HUDEP-2 (cell line): ENCODE results near the gene HOXD11.

Experiments
- DNase-seq, 76 experiments: peaks; one replicate each; lab custom pipeline; 2025; ENCODE audit not compliant: unreplicated experiment in 76 of 76; lab: John Stamatoyannopoulos, UW

HOXD11 gene

DNA sequence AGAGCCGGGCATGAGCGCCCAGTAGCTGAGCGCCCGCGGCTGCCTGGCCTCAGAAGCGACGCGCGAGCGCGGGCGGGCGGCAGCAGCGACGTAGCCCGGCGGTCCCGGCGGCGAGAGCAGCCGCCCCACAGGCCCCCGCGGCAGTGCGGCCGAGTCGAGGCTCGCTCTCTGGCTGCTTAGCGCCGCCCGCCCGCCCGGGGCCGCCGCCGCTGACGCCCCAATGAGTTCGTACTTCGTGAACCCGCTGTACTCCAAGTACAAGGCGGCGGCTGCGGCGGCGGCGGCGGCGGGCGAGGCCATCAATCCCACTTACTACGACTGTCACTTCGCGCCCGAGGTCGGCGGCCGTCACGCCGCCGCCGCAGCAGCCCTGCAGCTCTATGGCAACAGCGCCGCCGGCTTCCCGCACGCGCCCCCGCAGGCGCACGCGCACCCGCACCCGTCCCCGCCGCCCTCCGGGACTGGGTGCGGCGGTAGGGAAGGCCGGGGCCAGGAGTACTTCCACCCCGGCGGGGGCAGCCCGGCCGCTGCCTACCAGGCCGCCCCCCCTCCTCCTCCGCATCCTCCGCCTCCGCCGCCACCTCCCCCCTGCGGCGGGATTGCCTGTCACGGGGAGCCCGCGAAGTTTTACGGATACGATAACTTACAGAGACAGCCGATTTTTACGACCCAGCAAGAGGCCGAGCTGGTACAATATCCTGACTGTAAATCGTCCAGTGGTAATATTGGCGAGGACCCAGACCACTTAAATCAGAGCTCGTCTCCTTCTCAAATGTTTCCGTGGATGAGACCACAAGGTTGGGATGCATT lies 23.3 kb downstream of the HOXD11 start:
- peak in 2 of 76 experiments; percentile 9 for DNase-seq

- no peak for DNase-seq
Observed at GRCh38 chr2:176130957-176131847, 24.1 kb downstream of the HOXD11 start.

- DNase-seq = no peak
Observed at GRCh38 chr2:176131848-176132158, 24.7 kb downstream of the HOXD11 start.

DNA sequence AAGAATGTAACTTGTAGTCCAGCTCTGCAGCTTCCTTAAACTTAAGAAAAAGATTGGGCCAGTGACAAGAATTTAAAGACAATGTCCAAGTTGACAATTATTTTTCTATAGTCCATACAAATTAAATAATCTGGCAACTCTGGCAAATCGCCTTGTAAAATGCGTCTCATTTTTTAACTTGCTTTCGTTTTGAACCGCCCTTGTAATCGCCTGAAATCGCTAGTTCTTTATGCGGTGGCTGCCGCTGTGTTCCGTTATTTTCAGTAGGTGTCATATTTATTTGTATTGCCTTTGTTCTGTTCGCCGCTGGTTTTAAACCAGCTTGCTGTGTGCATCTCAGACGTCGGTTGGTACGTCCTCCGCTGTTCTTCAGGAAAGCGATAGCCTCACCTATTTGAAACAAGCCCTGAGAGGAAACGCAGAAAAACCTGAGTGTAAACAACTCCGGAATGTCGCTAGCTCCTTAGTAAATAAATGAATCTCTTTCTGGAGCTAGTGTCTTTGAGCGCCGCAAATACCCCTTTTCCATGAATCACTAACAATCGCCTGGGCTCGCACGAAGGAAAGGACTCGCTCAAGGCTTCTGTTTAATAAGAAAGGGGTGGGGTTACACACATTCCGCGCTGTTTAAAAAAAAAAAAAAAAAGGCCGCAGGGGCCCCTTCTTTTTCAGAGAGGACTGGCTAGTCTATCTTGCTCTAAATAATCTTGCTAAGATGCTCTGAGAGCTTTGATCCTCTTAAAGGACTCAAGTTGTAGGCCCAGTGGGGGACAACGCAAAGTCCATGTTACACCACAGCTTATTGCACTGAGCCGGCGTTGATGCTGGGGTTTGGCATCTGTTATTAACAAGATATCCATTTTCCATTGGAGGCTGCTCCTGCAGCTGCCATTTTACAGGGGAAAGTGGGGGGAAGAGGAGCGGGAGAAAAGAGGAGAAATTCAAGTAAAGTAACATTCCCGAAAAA lies 25.4 kb downstream of the HOXD11 start:
- DNase-seq = no peak

DNA sequence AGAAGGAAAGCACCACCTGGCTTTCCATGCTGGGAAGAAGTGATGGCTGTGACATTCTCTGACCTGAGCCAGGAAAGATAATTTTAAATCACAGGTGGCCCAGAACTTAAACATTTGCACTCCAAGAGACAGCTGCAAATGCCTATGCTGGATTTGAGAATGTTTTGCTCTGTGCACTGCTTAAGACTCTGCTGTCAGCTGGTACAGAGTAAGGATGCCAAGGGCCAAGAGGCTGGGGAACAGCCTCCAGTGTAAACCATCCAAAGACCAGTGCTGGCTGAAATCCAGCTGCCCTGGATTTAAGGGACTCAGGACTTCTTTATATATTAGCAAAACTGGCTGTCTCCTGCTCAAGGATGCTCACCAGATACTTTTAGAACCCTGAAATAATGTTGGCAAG lies 26.3 kb downstream of the HOXD11 start:
- no peak for DNase-seq

DNA sequence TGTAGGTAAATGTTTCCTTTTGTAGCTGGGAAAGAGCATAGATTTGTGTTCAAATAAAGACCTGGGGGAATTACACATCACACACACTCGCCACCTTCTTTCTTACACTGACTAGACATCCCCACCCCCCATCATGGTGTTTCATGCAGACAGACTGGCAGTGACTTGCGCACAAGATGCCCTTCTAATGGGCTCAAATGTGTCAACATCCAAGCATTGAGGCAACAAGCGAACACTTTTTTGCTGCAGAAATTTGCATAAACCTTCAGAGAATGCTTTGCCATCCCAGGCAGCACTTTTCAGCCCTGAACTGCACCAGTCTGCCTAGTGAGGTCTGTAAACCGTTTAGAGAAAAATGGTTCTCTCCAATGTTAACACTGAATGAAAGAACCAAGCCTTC lies 27.0 kb downstream of the HOXD11 start:
- DNase-seq = no peak

DNA sequence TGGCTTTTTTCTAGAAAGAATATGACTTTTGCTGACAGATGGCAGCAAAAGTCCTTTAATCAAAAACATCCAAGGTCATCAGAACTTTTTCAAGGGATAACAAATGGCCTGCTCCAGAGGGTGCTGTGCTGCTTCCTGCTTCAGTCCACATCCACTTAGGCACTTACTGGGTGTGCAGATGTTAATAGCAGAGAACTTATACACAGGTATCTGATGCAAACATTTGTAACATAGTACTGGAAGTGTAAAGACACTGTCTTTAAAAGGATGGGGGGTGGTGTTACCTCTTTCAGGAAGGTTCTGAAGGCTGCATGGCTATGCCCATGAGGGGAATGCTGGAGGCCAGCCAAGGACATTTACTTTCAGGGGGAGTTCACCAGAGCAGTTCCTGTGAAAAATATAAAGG lies 28.0 kb downstream of the HOXD11 start:
- DNase-seq = no peak

GRCh38 chr2:176136374-176137251 lies 29.5 kb downstream of the HOXD11 start:
- no peak for DNase-seq

DNA sequence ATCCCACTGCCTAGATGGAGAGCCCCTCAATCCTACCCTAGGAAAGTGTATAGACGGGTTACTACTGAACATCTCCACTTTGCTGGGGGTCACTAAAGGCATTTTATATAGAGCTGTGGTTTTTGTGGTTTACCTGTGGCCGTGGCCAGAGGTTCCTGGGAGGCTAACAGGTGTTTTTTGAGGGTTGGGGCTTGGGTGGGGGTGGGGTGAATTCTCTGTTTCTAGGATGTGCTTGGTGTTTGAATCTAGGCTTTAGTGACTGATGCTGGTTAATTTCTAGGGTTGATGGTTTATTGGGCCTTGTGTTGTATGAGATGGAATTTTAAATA lies 30.1 kb downstream of the HOXD11 start:
- DNase-seq = no peak

DNA sequence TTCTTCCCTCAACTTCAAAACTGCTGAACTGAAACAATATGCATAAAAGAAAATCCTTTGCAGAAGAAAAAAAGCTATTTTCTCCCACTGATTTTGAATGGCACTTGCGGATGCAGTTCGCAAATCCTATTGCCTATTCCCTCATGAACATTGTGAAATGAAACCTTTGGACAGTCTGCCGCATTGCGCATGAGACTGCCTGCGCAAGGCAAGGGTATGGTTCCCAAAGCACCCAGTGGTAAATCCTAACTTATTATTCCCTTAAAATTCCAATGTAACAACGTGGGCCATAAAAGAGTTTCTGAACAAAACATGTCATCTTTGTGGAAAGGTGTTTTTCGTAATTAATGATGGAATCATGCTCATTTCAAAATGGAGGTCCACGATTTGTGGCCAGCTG lies 30.8 kb downstream of the HOXD11 start:
- no peak for DNase-seq

DNA sequence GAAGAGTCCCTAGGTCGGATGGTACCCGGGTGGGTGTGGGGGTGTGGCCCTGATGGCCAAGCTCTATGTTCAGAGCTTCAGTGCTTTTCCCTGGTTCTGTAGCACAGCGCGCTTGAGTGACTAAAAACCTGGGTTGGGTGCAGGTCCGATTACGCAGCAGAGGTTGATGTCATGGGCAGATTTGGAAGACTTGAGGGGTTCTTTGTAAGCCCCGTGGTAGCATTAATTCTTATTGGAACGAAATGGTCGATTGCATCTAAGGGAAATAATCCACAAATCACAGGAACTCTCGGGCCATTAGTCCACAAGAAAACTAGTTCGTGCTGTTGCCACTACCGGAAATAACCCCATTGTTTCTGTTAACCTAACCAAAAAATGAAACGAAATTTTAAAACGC lies 31.4 kb downstream of the HOXD11 start:
- DNase-seq = no peak

GRCh38 chr2:176138923-176139660 lies 32.0 kb downstream of the HOXD11 start:
- no peak for DNase-seq

DNA sequence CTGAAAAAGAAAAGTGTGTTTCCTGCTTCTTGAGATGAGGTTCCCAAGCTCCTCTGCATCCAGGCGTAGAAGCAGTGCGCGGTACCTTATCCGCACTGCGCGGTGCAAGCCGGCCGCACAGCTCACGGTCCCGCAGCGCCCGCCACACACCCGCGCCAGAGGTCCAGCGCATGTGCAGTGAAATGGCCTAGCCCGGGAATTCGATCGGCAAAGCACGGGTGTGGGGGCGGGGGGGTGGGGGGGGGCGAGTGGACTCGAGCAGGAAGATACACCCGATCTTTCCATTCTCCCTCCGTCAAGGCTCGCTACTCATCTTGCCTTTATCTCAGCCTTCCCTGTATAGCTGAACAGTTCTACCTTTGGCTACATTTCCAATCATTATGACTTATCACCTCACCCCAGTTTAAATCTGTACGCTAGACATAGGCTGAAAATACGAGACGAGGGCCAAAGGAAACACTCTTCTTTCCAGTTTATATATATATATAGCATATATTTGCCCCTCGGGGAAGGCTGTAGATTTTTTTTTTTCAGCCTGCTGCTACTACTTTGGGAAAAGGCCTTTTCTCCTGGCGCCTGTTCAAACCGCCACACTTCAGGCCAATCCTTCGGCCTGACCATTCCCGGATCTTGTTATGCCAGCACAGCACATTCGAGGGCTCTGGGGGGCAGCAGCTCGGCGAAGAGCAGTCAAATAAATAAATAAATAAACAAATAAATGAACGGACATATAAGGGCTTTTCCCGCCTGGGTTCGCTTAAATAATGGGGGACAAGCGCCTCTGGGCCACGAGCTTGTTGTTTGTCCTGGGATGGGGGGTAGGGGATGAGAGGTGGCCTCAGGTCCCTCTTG lies 32.8 kb downstream of the HOXD11 start:
- DNase-seq = no peak

DNA sequence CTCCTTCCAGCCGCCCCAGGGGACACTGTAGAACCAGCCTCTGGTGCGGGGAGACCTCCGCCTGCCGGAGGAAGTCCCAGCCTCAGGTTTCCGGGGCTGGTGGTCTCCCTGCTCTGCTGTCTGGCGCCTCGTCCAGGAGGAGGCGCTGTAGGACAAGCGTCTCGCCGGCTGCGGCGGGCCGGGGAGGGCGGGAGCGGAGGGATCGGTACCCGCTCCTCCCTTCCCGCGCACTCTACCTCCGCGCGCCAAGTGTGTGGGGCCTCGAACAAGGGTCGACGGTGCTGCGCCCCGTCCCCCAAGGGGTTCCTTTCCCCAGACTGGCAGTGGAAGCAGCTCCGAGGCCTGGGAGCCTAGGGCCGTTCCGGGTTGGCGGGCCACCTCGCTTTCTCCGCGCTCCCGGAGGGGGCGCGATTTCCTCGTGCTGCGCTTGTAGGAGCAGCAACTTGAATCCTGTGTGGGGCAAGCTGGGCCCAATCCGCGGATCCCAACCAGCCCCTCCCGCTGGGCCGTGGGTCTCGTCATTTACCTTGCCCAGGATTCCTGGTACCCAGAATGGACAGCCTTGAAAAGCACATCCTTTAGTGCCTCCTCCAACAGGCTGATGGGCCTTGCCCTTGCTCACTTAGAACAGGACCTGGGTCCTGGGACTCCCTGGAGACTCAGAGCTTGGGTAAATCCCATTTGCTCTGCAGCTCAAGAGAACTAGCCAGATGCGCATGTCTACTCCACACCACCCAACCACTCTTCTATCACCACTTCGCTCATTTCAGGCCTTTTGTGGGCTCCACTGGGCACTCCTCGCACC lies 33.6 kb downstream of the HOXD11 start:
- DNase-seq = peak in 64 of 76 experiments; percentile 5 to 77 (median 47)

DNA sequence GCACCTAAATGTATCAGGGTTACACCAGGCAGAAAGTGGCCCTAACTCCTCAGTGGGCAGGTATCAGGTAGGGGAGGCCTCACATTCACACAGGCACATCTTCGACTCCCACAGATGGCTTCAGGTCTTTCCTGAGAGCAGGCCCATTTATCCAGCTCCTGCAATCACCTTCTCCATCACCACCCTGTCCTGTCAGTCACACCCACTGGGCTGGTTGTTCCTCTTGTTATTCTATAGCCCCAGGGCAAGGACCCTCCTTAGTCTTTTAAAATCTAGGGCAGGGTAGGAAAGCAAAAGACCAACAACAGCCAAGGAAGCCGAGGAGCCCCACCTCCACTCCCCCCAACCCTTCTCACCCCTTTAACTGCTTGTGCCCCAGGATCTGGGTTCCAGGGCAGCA lies 35.2 kb downstream of the HOXD11 start:
- no peak for DNase-seq

- no peak for DNase-seq
Observed at GRCh38 chr2:176145085-176145969, 38.2 kb downstream of the HOXD11 start.

DNA sequence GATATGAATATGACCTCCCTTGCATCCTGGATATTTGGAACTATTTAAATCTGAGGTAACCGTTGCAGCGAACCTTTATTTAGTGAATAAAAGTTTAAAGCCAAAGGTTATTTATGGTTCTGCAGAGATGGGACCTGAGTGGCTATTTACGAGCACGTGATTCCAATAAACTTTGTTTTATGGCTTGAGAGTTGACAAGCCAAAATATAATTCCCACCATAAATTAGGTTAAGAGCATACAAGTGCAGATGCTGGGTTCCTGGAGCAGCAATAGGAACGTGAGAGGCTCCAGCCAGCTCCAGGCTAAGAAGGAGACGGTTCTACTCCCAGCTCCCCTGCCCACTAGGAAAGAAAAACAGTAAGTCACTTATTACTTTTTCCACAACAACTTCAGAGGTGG lies 39.0 kb downstream of the HOXD11 start:
- DNase-seq = no peak
